Amniotic stem cell (primary cell): Measurements from ENCODE around the gene NODAL.

Experiments
- DNase-seq: peaks from one replicate; lab custom pipeline; 2025; lab: John Stamatoyannopoulos, UW

Gene NODAL

DNA sequence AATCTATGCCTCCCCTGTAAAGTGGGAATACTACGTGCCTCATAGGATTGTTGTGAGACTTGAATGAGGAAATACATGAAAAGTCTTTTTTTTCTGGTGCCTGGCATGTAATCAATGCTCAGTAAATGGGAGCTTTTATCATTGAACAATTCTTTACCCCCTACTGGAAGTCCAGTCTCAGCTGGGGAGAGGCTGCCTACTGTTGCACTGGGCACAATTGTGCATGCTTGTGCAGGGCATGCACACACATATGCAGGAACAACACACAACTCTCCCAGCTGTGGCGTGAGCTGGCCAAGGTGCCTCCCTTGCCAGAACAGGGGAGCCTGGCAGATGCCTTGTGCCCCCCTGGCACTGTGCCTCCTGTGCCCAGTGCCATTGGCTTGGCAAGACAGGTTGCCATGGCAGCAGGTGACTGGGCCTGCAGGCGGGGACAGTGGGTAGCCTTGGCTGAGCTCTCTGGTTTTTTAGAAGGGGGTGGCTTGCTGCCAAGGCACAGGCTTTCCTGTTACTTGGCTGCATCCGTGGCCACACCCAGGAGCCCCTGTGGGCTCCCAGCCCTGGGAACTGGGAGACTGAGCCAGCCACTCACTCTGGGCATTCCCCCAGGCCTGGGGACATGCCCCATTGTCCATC is 21.0 kb upstream of the NODAL start:
- no peak for DNase-seq

DNA sequence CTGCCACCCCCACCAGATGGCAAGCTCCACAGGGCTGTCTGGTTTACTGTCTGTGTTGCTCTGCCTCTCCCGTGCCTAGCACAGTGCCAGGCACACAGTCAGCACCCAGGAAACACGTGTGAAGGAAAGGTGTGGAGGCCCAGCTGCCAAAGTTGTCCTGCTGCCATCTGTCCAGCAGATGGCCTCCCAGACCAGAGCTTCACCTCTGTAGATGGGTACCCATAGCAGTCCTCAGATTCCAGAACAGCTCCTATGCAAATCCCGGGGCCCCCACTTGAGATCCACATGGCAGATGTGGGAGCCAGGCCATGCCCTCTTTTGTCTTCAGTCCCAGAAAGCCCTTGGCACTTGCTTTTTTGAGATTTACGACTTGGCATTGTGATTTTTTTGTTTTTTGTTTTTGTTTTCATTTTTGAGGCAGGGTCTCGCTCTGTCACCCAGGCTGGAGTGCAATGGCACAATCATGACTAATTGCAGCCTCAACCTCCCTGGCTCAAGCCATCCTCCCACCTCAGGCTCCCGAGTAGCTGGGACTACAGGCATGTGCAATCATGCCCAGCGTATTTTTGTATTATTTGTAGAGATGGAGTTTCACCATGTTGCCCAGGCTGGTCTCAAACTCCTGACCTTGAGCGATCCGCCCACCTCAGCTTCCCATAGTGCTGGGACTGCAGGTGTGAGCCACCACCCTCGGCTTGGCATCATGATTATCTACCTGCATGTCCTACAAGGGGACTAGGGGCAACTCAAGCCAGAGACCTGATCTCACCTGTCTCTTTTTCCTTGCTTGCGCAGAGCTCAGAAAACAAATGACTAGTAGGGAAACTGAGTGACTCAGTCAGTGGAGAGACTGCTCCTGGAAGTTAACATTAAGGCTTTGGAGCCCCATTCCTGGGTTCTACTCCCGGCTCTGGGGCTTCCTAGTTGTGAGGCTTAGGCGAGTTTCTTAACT is 20.2 kb upstream of the NODAL start:
- peak; percentile 24 for DNase-seq

DNA sequence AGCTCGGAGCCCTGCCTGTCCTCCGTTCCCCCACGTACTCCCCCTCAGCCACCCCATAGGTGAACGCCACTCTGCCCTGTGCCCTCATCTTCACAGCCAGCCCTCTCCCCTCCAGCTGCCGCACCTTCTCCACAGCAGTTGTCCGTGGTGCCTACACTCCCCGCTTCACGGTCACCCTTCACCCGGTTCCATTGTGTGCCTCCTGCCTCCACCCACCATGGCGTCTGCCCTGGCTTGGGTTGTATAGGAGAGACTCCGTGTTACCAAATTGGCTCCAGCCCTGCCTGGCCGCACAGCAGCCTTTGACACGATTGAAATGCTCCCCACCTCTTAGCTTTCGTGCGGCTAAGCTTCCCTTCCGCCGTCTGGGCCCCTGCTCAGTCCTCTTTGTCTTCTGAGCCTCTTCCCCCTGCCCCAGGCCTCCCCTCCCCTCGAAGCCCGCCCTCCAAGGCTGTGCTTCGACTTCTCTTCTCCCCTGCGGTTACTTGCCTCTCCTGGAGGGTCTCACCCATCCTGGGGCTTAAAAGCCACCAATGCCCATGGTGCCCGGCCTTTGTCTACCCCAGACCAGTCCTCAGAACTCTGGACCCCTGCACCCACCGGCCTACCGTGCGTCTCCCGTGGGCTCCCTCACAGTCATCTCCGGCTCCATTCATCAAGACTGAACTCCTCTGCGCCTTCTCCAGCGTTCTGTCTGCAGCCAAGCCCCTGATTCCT is 18.5 kb upstream of the NODAL start:
- no peak for DNase-seq

DNA sequence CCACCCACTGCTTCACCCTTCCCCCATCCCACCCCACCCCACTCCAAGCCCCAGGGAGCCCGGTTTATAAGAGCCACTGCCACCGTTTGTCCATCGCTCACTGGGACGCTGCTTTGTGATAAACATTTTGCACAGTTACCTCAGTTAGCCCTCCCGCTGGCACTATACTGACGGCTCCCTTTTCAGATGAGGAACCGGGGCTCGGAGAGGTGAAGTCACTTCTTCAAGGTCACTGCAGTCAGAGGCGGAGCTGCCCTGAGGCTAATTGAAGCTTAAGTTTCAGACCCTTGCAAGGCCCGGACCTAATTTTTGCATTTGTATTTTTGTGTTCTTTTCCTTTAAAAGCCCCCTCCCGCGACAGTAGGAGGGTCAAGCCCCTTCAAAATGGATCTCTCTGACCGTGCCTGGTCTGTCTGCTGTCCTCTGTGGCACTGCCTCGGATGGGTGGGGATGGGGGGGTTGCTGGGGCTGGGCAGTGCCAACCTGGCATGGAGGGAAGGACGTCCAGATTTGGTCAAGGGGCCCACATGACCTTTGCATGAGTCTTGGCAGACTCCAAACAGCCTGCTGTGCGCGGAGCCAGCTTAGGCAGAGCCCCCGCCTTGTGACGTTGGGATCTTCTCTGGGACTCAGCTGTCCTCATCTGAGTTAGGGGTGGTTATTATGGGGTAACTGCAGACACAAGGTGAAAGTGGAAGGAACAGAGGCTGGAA is 17.7 kb upstream of the NODAL start:
- DNase-seq: no peak

DNA sequence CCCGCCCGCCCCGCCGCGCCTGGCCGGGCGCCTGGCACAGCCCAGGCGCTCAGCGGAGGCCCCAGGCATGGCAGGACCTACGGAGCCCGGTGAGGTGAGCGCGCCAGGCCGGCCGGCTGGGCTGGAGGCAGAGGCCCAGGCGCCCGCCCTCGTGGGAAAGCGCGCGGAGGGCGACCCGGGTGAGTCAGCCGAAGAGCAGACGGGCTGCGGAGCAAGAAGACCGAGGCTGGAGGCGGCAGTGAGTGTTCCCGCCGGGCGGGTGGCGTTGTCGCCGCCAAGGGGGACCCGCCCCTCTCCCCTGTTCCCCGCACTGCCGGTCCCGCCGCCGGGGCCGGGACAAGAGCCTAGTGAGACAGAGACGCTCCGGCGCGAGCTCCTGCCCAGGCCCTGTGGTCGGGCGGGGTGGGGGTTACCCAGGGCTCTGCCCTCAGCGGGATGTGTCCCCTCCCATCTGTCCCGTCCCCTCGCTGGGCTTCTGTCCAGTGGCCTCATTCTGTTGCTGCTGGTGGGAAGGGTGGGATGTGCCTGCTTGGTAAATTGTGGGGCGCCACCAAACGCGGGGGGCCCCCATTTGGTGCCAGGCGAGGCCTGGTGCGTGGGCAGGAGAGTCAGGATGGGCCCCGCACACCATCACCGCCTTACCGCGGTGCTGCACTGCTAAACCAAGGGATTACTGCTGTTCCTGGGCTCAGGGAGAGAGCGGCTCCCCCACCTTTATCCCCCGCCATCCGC is 17.0 kb upstream of the NODAL start:
- DNase-seq: peak; percentile 59

DNA sequence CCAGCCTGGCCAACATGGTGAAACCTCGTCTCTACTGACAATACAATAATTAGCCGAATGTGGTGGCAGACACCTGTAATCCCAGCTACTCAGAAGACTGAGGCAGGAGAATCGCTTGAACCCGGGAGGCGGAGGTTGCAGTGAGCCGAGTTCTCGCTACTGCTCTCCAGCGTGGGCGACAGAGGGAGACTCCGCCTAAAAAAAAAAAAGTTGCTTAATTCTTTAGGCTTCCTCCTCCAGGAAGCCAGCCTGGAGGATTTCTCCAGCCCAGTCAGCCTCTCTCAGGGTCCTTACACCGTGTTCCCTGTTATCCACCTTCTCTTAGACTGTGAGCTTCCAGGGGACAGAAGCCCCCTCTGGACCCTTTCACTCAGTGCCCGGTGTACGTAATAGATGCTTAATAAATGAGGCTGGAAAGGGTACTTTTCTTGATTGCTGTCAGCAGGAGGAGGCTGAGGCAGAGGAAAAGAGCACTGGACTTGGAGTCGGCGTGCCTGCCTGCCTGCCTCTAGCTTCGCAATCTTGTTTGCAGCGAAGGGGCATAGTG is 16.4 kb upstream of the NODAL start:
- DNase-seq: no peak

DNA sequence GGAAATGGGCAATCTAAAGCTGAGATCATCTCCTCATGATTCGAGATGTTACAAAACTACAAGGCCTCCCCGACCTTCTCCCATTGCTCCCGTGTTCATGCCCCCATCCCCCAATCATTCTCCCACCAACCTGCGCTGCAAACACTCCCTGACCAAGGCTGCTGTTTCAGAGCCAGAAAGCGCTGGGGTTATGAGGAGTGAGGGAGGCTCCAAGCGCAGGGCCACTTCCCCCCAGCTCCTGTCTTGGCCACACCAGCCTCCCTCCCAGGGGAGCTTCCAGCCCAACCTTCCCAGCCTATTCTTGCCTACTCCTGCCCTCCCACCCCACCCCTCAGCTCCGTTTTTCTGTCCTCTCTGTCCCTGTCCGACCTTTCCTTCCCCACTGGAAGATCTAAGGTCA is 14.7 kb upstream of the NODAL start:
- DNase-seq: no peak

DNA sequence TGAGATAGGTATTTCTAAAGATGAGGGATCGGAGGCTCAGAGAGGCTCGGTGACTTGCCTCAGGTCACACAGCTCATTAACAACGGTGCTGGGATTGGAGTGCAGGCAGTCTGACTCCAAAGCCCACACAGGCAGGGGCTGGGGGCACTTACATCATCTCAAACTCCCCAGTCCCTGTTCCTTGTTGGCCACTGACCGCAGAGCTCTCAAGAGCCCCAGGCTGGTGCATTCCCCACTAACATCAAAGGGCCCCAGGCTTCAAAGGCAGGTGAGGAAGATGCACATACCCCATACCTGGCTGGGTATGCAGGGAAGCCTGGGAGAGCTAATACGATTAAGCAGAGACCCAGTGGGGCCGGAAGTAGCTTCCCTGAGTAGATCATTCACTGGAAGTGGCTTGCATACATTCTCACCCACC is 13.7 kb upstream of the NODAL start:
- DNase-seq: no peak

DNA sequence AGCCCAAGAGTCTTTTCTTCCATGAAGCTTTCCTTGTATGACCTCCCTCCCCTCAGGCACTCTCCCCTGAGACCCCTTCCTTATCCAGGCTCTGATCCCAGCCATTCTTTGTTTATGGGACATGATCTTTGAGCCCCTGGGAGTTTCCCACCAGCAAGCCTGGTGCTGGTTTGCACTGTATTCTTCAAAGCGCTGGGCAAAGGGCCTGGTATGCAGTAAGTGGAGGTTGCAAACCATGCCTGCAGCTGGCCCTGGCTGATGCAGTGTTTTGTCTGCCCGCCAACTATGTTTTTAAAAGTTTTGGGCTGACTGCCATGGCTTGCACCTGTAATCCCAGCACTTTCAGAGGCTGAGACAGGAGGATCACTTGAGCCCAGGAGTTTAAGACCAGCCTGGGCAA is 6.8 kb upstream of the NODAL start:
- no peak for DNase-seq

DNA sequence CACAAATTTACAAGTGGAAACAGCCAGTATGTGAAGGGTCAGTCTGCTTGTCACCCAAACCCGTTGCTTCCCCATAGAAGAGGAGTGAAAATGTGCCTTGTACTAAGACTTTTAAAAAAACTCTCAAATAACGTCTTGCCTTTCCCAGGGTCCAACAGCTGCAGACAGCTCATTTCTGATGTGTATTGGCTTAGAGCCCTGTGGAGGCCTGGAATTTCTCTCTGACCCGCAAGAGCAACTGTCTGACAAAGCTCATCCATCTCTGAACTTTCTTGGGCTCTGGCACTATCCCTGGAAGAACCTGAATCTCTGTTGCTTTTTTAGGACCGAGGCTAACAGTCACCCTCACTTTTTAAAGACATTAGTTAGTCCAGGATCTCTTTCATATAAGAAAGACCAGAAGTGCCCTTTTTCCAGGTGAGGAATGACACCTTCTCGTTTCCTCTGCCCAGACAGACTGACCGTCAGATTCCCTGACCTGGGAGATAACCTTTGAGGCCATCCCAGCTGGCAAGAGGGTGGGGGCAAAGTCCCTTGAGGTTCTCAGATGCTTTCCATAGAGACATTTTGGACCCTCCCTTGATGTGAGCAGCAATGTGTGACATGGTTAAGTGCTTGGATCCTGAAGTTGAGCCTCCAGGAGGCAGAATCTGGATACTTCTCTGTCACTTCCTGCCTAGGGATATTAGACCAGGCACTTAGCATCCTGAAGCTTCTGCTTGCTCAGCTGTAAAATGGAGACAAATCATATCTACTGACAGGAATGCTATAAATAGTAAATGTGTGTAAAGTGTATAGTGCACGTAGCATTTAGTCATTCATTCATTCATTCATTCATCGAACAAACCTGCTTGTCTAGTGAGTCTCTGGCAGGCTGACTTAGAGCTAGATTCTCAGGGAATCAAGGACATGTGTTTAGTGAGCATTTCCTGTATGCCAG is 4.5 kb upstream of the NODAL start:
- no peak for DNase-seq

DNA sequence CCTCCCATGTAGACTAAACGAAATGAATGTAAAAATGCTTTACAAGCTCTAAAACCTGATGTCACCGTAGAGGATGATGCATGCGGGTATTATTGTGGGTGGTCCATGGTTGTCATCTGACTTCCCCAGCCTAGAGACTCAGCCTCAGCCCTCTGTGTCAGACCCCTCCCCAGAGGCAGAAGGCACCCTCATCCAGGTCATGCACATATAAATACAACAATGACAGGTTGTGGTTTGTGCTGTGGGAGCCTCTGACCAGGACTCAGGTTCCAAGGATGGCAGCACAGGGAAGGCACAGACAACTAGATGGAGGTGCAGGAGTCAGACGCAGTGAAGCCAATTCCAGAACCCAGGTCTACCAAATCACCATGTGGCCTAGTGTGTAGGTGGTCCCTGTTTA is 3.3 kb upstream of the NODAL start:
- DNase-seq: no peak

DNA sequence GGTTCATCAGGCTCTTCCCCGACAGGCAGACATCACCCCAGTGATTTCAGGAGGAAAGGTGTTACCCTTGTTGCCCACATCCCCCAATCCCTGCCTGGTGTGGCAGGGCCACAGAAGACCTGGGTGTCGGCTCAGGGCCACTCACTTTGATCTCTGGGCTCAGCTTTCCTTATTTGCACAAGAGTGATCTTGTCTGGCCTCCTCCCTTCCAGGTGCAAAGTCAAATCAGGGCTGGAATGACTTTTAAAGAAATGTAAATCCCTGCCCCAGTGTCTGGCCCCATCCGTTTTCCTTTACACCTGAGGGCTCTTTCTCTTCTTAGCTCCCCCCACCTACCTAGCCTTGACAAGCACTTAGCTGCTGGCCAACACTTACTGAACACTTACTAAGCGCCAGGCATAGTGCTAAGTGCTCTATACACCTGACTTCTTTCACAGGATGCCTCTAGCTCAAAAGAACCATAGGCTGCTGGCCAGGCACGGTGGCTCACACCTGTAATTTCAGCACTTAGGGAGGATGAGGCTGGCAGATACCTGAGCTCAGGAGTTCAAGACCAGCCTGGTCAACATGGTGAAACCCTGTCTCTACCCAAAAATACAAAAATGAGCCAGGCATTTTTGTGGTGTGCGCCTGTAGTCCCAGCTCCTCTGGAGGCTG is 979 bp upstream of the NODAL start:
- no peak for DNase-seq

DNA sequence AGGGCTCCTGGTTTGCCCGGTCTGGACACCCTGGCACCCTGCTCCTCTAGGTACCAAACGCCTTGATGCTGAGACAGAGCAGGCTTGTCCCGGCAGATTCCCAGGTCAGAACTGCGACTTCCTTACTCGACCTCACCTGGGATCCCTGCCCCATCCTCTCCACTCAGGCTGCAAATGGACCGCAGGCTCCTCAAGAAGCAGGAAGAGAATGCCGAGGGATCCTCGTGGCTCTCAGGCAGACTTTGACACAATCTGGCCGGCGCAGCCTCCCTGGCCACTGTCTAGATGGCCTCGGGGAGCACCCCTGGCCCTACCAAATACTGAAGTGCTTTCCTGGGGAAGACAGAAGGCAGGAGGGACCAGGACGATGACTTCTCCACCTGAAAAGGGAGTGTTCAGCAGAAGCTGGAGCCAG is 421 bp upstream of the NODAL start:
- DNase-seq: no peak

DNA sequence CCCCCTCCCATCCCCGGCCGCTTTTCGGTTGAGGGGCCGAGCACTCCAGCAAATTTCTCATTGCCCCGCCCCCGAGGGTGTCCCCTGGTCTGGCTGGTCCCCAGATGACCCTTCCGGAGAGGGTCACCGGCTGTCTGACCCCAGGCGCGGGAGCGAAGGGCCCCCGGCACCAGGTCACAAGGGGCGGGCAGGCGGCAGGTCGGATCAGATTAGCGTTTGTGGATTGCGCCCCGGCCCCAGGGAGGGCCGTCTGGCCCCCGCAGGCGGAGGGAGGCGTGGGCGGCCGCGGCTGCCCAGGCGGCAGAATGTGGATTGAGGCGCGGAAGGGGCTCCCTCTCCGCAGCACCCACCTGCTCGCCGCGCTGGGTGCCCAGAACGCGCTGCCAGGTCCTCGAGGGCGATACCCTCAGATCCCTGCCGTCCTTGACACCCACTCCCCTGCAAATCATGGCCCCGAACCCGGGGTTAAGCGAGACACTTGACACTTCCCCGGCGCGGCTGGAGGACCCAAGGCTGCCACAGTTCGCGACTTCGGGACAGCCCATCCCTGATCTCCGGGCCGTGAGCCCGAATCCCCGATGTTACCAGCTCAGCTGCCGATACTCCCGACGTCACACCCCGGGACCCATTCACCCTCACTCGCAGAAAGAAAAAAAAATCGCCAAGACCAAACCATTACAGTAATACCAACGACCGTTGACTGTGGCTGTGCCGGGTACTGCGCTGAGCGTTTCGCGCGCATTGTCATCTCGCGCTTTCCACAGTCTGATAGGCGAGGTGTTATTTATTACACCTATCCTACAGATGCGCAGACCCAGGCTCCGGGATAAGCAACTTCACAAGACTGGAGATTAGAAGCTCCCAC is 953 bp downstream of the NODAL start:
- no peak for DNase-seq

DNA sequence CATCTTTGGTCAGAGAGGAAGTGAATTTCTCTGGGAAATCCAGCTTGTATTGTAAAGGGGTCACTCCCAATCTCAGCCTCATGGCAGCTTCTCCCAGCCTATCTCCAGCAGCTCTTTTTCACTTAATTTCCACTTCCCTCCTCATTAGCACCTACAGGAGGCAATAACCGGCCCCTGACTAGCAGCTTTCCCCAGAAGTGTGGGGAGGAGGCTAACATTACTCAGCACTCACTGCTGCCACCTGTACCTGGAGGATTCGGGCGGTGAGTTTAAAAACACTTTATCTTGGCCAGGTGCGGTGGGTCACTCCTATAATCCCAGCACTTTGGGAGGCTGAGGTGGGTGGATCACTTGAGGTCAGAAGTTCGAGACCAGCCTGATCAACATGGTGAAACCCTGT is 3.8 kb downstream of the NODAL start:
- no peak for DNase-seq

DNA sequence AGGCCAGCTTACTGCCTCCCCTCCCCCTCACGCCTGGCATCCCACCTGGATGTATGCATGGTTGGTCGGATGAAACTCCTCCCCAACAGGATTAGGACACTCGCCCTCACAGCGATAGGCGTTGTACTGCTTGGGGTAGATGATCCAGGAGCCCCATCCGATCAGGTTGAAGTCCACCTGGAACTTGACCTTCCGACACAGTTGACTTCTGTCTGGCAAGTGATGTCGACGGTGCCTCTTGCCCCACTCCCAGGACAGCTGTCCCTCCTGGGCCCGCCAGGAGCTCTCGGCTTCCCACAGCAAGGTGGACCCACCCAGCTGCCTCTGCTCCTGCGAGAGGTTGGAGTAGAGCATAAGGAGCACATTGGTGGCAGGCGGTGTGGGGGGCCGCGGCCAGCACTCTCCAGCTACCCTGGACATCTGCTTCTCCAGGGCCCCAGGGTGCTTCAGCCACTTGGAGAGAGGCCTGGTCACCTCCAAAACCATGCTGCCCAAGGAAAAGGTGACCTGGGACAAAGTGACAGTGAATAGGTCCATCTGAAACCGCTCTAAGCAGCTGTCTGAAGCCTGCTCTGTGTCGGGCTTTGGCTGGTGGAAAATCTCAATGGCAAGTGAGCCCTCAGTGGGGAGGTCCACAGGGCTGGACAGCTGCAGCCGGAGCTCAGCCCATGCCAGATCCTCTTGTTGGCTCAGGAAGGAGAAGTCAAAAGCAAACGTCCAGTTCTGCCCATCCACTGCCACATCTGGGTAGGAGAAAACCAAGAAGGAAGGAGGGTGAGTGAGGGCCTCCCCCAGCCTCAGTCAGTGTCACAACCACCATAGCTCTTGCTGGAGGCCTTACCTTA is 6.0 kb downstream of the NODAL start:
- DNase-seq: no peak

DNA sequence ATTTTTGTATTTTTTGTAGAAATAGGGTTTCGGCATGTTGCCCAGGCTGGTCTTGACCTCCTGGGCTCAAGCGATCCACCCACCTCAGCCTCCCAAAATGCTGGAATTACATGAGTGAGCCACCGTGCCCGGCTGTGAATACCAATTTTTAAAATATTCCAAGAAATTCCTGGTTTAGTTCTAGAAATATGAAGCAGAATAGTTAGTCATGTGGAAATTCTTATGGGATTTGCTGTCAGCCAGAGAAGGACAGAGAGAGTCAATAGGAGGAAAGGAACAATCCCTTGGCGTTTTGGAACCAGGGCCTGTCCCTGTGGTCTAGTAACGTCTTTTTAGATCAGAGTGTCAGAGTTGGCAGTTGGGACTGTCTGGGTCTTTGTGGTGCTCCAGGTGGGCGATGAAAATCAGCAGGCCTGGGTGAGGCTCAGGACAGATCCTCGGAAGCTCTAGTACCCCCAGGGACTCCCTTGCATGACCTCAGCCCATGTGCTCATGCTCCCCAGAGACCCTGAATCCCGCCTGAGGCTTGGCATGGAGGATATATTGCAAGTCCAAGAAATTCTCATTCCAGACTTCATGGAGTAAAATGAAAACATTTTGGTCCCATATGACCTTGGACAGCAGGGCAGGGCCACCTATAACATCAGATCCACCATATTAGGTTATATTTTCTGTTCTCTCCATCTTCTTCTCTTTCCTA is 7.8 kb downstream of the NODAL start:
- DNase-seq: no peak
